ENCODE measurements around the gene GPN1. TPM values are rescaled to one million over a fixed set of nuclear protein-coding genes. Genes with fewer than 3 reads are reported as not detected.
"Not testable (repeated sequence)": the region's sequence is repeated elsewhere in the genome, so short reads cannot be mapped to it uniquely, and the experiment has no call there.

GPN1 gene
- total and polyA plus RNA-seq, 2 donors, result 25.6 to 28.7 TPM

- no peak overlapping the region for H3K4me3 ChIP-seq (ENCODE audit: low read depth, low read length)
- H3K27ac ChIP-seq (ENCODE audit: low read depth), result no peak overlapping the region
- WGBS, result 76% methylated on average over 1 of the region's 1 CpG
- no peaks in the 10 kb centered on the region for H3K36me3 ChIP-seq (ENCODE audit: insufficient read depth)
- no peak for DNase-seq (ENCODE audit: extremely low spot score)
- no peaks in the 10 kb centered on the region for H3K4me1 ChIP-seq (ENCODE audit: insufficient read depth)
Observed at GRCh38 chr2:27596627-27597026, 32.2 kb upstream of the GPN1 start.

GRCh38 chr2:27606611-27607010, 22.2 kb upstream of the GPN1 start:
- H3K27ac ChIP-seq (ENCODE audit: low read depth), result no peak overlapping the region
- H3K4me3 ChIP-seq (ENCODE audit: low read depth, low read length), result no peak overlapping the region
- no peak for DNase-seq (ENCODE audit: extremely low spot score)
- H3K4me1 ChIP-seq (ENCODE audit: insufficient read depth), result no peaks in the 10 kb centered on the region
- peaks cover 14% of the 10 kb centered on the region for H3K36me3 ChIP-seq (ENCODE audit: insufficient read depth)
- whole genome bisulfite sequencing, result 85% methylated on average over 2 of the region's 2 CpGs

- Histone ChIP-seq H3K27ac (ENCODE audit: low read depth) (no peak overlapping the region), H3K4me1 (ENCODE audit: insufficient read depth) (no peaks in the 10 kb centered on the region), H3K36me3 (ENCODE audit: insufficient read depth) (peaks cover 2% of the 10 kb centered on the region), H3K4me3 (ENCODE audit: low read depth, low read length) (no peak overlapping the region)
- DNase-seq (ENCODE audit: extremely low spot score), result no peak
- 96% methylated on average over 2 of the region's 2 CpGs for WGBS
Observed at GRCh38 chr2:27613985-27614384, 14.9 kb upstream of the GPN1 start.

- no peak overlapping the region for H3K4me3 ChIP-seq (ENCODE audit: low read depth, low read length)
- DNase-seq (ENCODE audit: extremely low spot score), result no peak
- H3K36me3 ChIP-seq (ENCODE audit: insufficient read depth), result peaks cover 2% of the 10 kb centered on the region
- no peak overlapping the region for H3K27ac ChIP-seq (ENCODE audit: low read depth)
- WGBS, result 95% methylated on average over 3 of the region's 3 CpGs
- H3K4me1 ChIP-seq (ENCODE audit: insufficient read depth), result no peaks in the 10 kb centered on the region
Observed at GRCh38 chr2:27615316-27615715, 13.5 kb upstream of the GPN1 start.

- WGBS, result 66% methylated on average over 1 of the region's 1 CpG
- Histone ChIP-seq H3K36me3 (ENCODE audit: insufficient read depth) (no peaks in the 10 kb centered on the region), H3K4me3 (ENCODE audit: low read depth, low read length) (no peak overlapping the region), H3K27ac (ENCODE audit: low read depth) (no peak overlapping the region), H3K4me1 (ENCODE audit: insufficient read depth) (no peaks in the 10 kb centered on the region)
- no peak for DNase-seq (ENCODE audit: extremely low spot score)
Observed at GRCh38 chr2:27621524-27621923, 7.3 kb upstream of the GPN1 start.

GRCh38 chr2:27622921-27623384, 5.9 kb upstream of the GPN1 start:
- Histone ChIP-seq H3K4me3 (ENCODE audit: low read depth, low read length) (no peak overlapping the region), H3K27ac (ENCODE audit: low read depth) (no peak overlapping the region), H3K4me1 (ENCODE audit: insufficient read depth) (no peaks in the 10 kb centered on the region), H3K36me3 (ENCODE audit: insufficient read depth) (no peaks in the 10 kb centered on the region)
- 79% methylated on average over 3 of the region's 3 CpGs for WGBS
- no peak for DNase-seq (ENCODE audit: extremely low spot score)

GRCh38 chr2:27624943-27625342, 3.9 kb upstream of the GPN1 start:
- no peak for DNase-seq (ENCODE audit: extremely low spot score)
- H3K4me3 ChIP-seq (ENCODE audit: low read depth, low read length), result no peak overlapping the region
- H3K27ac ChIP-seq (ENCODE audit: low read depth), result no peak overlapping the region
- H3K36me3 ChIP-seq (ENCODE audit: insufficient read depth), result no peaks in the 10 kb centered on the region
- no peaks in the 10 kb centered on the region for H3K4me1 ChIP-seq (ENCODE audit: insufficient read depth)

GRCh38 chr2:27626323-27626722, 2.5 kb upstream of the GPN1 start:
- DNase-seq (ENCODE audit: extremely low spot score), result not testable (repeated sequence)
- WGBS, result 89% methylated on average over 1 of the region's 1 CpG

GRCh38 chr2:27626921-27627320, 1.9 kb upstream of the GPN1 start:
- H3K4me3 ChIP-seq (ENCODE audit: low read depth, low read length); H3K36me3 ChIP-seq (ENCODE audit: insufficient read depth); H3K27ac ChIP-seq (ENCODE audit: low read depth); DNase-seq (ENCODE audit: extremely low spot score); H3K4me1 ChIP-seq (ENCODE audit: insufficient read depth): not testable (repeated sequence)
- WGBS, result 46% methylated on average over 3 of the region's 3 CpGs

More at GRCh38 chr2:27626323-27626722, 2.5 kb upstream of the GPN1 start:
- H3K36me3 ChIP-seq (ENCODE audit: insufficient read depth); H3K4me1 ChIP-seq (ENCODE audit: insufficient read depth); H3K27ac ChIP-seq (ENCODE audit: low read depth); H3K4me3 ChIP-seq (ENCODE audit: low read depth, low read length): not testable (repeated sequence)

- H3K4me1 ChIP-seq (ENCODE audit: insufficient read depth), result no peaks in the 10 kb centered on the region
- peak overlapping the region; percentile 75 for H3K4me3 ChIP-seq (ENCODE audit: low read depth, low read length)
- 3% methylated on average over 21 of the region's 21 CpGs for WGBS
- H3K27ac ChIP-seq (ENCODE audit: low read depth), result no peak overlapping the region
- H3K36me3 ChIP-seq (ENCODE audit: insufficient read depth), result no peaks in the 10 kb centered on the region
- no peak for DNase-seq (ENCODE audit: extremely low spot score)
Observed at GRCh38 chr2:27627963-27628766, 685 bp upstream of the GPN1 start.

GRCh38 chr2:27630257-27630656, 1.4 kb downstream of the GPN1 start:
- not testable (repeated sequence) for H3K4me1 ChIP-seq (ENCODE audit: insufficient read depth); H3K4me3 ChIP-seq (ENCODE audit: low read depth, low read length); H3K27ac ChIP-seq (ENCODE audit: low read depth); H3K36me3 ChIP-seq (ENCODE audit: insufficient read depth); DNase-seq (ENCODE audit: extremely low spot score)
- WGBS, result 98% methylated on average over 2 of the region's 2 CpGs

GRCh38 chr2:27634291-27634690, 5.4 kb downstream of the GPN1 start:
- WGBS, result 96% methylated on average over 2 of the region's 2 CpGs
- Histone ChIP-seq H3K36me3 (ENCODE audit: insufficient read depth) (peaks cover 14% of the 10 kb centered on the region), H3K27ac (ENCODE audit: low read depth) (no peak overlapping the region), H3K4me3 (ENCODE audit: low read depth, low read length) (no peak overlapping the region), H3K4me1 (ENCODE audit: insufficient read depth) (no peaks in the 10 kb centered on the region)
- DNase-seq (ENCODE audit: extremely low spot score), result no peak

GRCh38 chr2:27636766-27637165, 7.9 kb downstream of the GPN1 start:
- Histone ChIP-seq H3K27ac (ENCODE audit: low read depth) (no peak overlapping the region), H3K4me1 (ENCODE audit: insufficient read depth) (no peaks in the 10 kb centered on the region), H3K36me3 (ENCODE audit: insufficient read depth) (peaks cover 16% of the 10 kb centered on the region), H3K4me3 (ENCODE audit: low read depth, low read length) (no peak overlapping the region)
- DNase-seq (ENCODE audit: extremely low spot score), result no peak
- WGBS, result 90% methylated on average over 5 of the region's 5 CpGs

- WGBS, result 91% methylated on average over 3 of the region's 3 CpGs
- DNase-seq (ENCODE audit: extremely low spot score), result no peak
- no peak overlapping the region for H3K27ac ChIP-seq (ENCODE audit: low read depth)
- peaks cover 16% of the 10 kb centered on the region for H3K36me3 ChIP-seq (ENCODE audit: insufficient read depth)
- H3K4me3 ChIP-seq (ENCODE audit: low read depth, low read length), result no peak overlapping the region
- H3K4me1 ChIP-seq (ENCODE audit: insufficient read depth), result no peaks in the 10 kb centered on the region
Observed at GRCh38 chr2:27638037-27638637, 9.3 kb downstream of the GPN1 start.
